PC-3 (cell line): ENCODE results near the gene HECTD1. TPM values are rescaled to one million over a fixed set of nuclear protein-coding genes. Genes with fewer than 3 reads are reported as not detected.
A peak's percentile ranks its signal among the peaks of the same experiment; 100 is the strongest.

Experiments
- ATAC-seq: fragments of 200-7000 bp; cut with Tn5 transposase; 2 replicates; pipeline ENCODE4 v1.9.1; 2020; ENCODE audit warnings: mild to moderate bottlenecking, moderate library complexity
- BruUV-seq: library from RNA; stranded (reverse); fragments of 400-500 nt; replicated peaks from 2 replicates; lab custom pipeline; 2021; lab: Mats Ljungman, UMichigan
- CTCF ChIA-PET: fragments of 300-600 bp; sonication (Branson Sonifier 250); formaldehyde crosslinking; loops from one replicate; lab custom pipeline; 2022; ENCODE audit warnings: antibody characterized with exemption; lab: Charles Lee
- POLR2A ChIA-PET: fragments of 300-600 bp; sonication (Branson Sonifier 250); formaldehyde crosslinking; loops from one replicate; lab custom pipeline; 2022; ENCODE audit warnings: antibody characterized with exemption; ENCODE audit not compliant: unreplicated experiment; lab: Charles Lee
- DNase-seq: peaks from one replicate; pipeline ENCODE4 v3.0.0-alpha.2; 2015
- H2AFZ ChIP-seq: fragments of 300-600 bp; sonication (generic); 2 replicates; pipeline ENCODE4 v1.6.0; 2016; ENCODE audit warnings: antibody characterized with exemption, low read length
- H3F3A ChIP-seq: fragments of 300-600 bp; sonication (generic); one replicate; pipeline ENCODE4 v1.6.0; 2017; ENCODE audit warnings: antibody characterized with exemption, low read length, control low read depth, mild to moderate bottlenecking; ENCODE audit not compliant: unreplicated experiment
- H3K27ac ChIP-seq: fragments of 300-600 bp; sonication (generic); 2 replicates; pipeline ENCODE4 v1.5.1; 2016; ENCODE audit warnings: mild to moderate bottlenecking, low read length
- H3K27me3 ChIP-seq: fragments of 300-600 bp; sonication (generic); 2 replicates; pipeline ENCODE4 v1.6.1; 2016; ENCODE audit warnings: low read length, mixed read lengths
- H3K36me3 ChIP-seq: fragments of 300-600 bp; sonication (generic); 2 replicates; pipeline ENCODE4 v1.6.1; 2016; ENCODE audit warnings: low read depth, mixed run types, low read length, mixed read lengths
- H3K4me1 ChIP-seq: fragments of 300-600 bp; sonication (generic); 2 replicates; pipeline ENCODE4 v1.5.1; 2016; ENCODE audit warnings: low read length; ENCODE audit not compliant: insufficient read depth
- H3K4me2 ChIP-seq: fragments of 300-600 bp; sonication (generic); 2 replicates; pipeline ENCODE4 v1.6.0; 2016; ENCODE audit warnings: low read length
- H3K4me3 ChIP-seq: fragments of 300-600 bp; sonication (generic); 2 replicates; pipeline ENCODE4 v1.5.1; 2016; ENCODE audit warnings: mild to moderate bottlenecking, low read length, mixed read lengths
- H3K79me2 ChIP-seq: fragments of 300-600 bp; sonication (generic); 2 replicates; pipeline ENCODE4 v1.6.1; 2017; ENCODE audit warnings: low read length, mixed read lengths
- H3K9ac ChIP-seq: fragments of 300-600 bp; sonication (generic); 2 replicates; pipeline ENCODE4 v1.6.0; 2016; ENCODE audit warnings: mild to moderate bottlenecking, low read length
- H3K9me2 ChIP-seq: fragments of 300-600 bp; sonication (generic); replicated peaks from 2 replicates; pipeline ENCODE4 v1.6.1; 2016; ENCODE audit warnings: mixed run types, low read length, mixed read lengths
- H3K9me3 ChIP-seq: fragments of 300-600 bp; sonication (generic); 2 replicates; pipeline ENCODE4 v1.6.1; 2016; ENCODE audit warnings: low read length, mixed read lengths
- H4K20me1 ChIP-seq: fragments of 300-600 bp; sonication (generic); 2 replicates; pipeline ENCODE4 v1.6.1; 2016; ENCODE audit warnings: low read length, mixed read lengths
- EZH2 ChIP-seq: fragments of 300-600 bp; sonication (generic); IDR thresholded peaks from one replicate; pipeline ENCODE4 v1.6.1; 2017; ENCODE audit warnings: antibody characterized with exemption, mild to moderate bottlenecking, low read length; ENCODE audit not compliant: unreplicated experiment
- EZH2phosphoT487 ChIP-seq: fragments of 300-600 bp; sonication (generic); IDR thresholded peaks from 2 replicates; pipeline ENCODE4 v1.6.1; 2018; ENCODE audit warnings: mild to moderate bottlenecking, antibody characterized with exemption, low read length, borderline replicate concordance
- intact Hi-C: fragments of 100-400 bp; cut with micrococcal nuclease; formaldehyde crosslinking; loops from 2 replicates; pipeline ENCODE4 v1.9.0; 2023
- total RNA-seq: library from RNA; depleted of rRNA; stranded (reverse); fragments of >200 nt; gene quantifications from 2 replicates; pipeline ENCODE4 v1.2.3, GENCODE V29; 2014
- TF ChIP-seq, protein P1 (sequence below): fragments of 300-600 bp; sonication (generic); conservative IDR thresholded peaks from 2 replicates; pipeline ENCODE4 v1.5.1; 2017; ENCODE audit warnings: antibody characterized with exemption, low read depth, mild to moderate bottlenecking, low read length

HECTD1 gene
- total RNA-seq, 1 experiment from 2014 or later = 152 TPM

GRCh38 chr14:31173120-31173837 lies 34.3 kb downstream of the HECTD1 start:
- no peak overlapping the region for H3K27ac ChIP-seq
- BruUV-seq = no TSS peak
- H3K9me3 ChIP-seq = no peaks in the 10 kb centered on the region
- H3K9me2 ChIP-seq = no peaks in the 10 kb centered on the region
- H3K36me3 ChIP-seq = peaks cover 33% of the 10 kb centered on the region
- ATAC-seq = no peak
- H3K9ac ChIP-seq = no peak overlapping the region
- intact Hi-C loops = no loop called here
- no peak for DNase-seq
- no peak for TF ChIP-seq EZH2phosphoT487
- TF ChIP-seq EZH2 = no peak
- TF ChIP-seq, protein P1, sequence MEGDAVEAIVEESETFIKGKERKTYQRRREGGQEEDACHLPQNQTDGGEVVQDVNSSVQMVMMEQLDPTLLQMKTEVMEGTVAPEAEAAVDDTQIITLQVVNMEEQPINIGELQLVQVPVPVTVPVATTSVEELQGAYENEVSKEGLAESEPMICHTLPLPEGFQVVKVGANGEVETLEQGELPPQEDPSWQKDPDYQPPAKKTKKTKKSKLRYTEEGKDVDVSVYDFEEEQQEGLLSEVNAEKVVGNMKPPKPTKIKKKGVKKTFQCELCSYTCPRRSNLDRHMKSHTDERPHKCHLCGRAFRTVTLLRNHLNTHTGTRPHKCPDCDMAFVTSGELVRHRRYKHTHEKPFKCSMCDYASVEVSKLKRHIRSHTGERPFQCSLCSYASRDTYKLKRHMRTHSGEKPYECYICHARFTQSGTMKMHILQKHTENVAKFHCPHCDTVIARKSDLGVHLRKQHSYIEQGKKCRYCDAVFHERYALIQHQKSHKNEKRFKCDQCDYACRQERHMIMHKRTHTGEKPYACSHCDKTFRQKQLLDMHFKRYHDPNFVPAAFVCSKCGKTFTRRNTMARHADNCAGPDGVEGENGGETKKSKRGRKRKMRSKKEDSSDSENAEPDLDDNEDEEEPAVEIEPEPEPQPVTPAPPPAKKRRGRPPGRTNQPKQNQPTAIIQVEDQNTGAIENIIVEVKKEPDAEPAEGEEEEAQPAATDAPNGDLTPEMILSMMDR = no peak
- no peak overlapping the region for H3K4me2 ChIP-seq
- H3K79me2 ChIP-seq = 0 out of 2 replicates have a peak, but pooled peaks cover 6% of the 10 kb centered on the region
- no peaks in the 10 kb centered on the region for H4K20me1 ChIP-seq
- H3K27me3 ChIP-seq = no peaks in the 10 kb centered on the region
- ChIA-PET POLR2A (no interaction called here), CTCF (no interaction called here)
- no peak overlapping the region for H2AFZ ChIP-seq
- H3K4me3 ChIP-seq = no peak overlapping the region
- H3F3A ChIP-seq = peaks cover 8% of the 10 kb centered on the region
- H3K4me1 ChIP-seq = peaks cover 23% of the 10 kb centered on the region

DNA sequence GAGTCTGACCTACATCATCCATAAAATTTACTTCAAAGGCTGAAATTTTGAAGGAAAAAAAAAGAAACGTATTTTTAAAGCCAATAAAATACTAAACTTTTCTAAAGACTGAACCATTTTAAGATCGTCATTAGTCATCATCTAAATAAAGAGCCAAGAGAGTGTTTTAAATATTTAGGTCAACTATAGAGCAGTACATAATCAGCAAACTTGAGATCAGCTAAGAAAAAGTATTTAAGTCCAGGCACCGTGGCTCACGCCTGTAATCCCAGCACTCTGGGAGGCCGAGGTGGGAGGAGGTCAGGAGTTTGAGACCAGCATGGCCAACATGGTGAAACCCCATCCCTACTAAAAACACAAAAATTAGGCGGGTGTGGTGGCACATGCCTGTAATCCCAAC lies 35.5 kb downstream of the HECTD1 start:
- intact Hi-C loops = no loop called here
- H3K79me2 ChIP-seq = 0 out of 2 replicates have a peak, but pooled peaks cover 6% of the 10 kb centered on the region
- 0 out of 2 replicates have a peak overlapping the region, but pooled peaks have one; percentile 2 for H3K4me2 ChIP-seq
- ChIA-PET POLR2A (interaction anchor here (0.7 kb wide), 1 partner anchor 34 kb away, joined by 11 read pairs; no protein-coding TSS in a partner anchor), CTCF (interaction anchor here (0.7 kb wide), 1 partner anchor 36 kb away, joined by 4 read pairs; the partner anchor contains the start of gene HECTD1)
- no peak overlapping the region for H3K4me3 ChIP-seq
- no peak overlapping the region for H2AFZ ChIP-seq
- no peaks in the 10 kb centered on the region for H3K9me3 ChIP-seq
- TF ChIP-seq EZH2phosphoT487 = no peak
- TF ChIP-seq EZH2 = no peak
- TF ChIP-seq, protein P1 = no peak
- H3F3A ChIP-seq = peaks cover 8% of the 10 kb centered on the region
- peak overlapping the region; percentile 14; the same call in 1 of the 2 replicates for H3K27ac ChIP-seq
- H3K4me1 ChIP-seq = peaks cover 23% of the 10 kb centered on the region
- BruUV-seq = no TSS peak
- H3K9ac ChIP-seq = no peak overlapping the region
- ATAC-seq (peak; percentile 76), DNase-seq (peak; percentile 25)
- H3K9me2 ChIP-seq = no peaks in the 10 kb centered on the region
- H3K36me3 ChIP-seq = peaks cover 35% of the 10 kb centered on the region
- H3K27me3 ChIP-seq = no peaks in the 10 kb centered on the region
- H4K20me1 ChIP-seq = no peaks in the 10 kb centered on the region

DNA sequence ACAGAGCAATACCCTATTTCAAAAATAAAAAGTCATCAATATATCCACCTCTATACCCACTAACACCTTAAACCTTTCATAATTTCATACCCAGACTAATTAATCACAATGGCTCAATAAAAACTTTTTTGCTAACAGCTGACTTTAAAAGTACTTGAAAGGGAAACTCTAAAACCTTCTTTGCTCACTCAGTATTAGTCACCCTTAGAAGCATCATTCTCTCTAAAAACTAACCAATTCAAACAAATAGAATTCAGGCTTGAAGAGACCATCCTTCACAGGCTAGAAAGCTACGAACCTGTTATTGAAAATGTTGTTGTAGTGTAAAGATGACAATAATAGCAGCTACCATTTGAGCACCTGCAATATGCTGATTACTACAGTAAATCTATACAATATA lies 37.2 kb downstream of the HECTD1 start:
- Histone ChIP-seq H3K9me3 (no peaks in the 10 kb centered on the region), H3K9ac (no peak overlapping the region), H3K4me1 (peaks cover 34% of the 10 kb centered on the region), H3K27ac (no peak overlapping the region), H3K36me3 (peaks cover 34% of the 10 kb centered on the region), H3K4me3 (no peak overlapping the region), H3K4me2 (no peak overlapping the region), H2AFZ (no peak overlapping the region), H3K9me2 (no peaks in the 10 kb centered on the region), H3K27me3 (no peaks in the 10 kb centered on the region), H3F3A (peaks cover 8% of the 10 kb centered on the region), H4K20me1 (no peaks in the 10 kb centered on the region), H3K79me2 (peaks cover 7% of the 10 kb centered on the region; the same call in 1 of the 2 replicates)
- ChIA-PET CTCF (no interaction called here), POLR2A (interaction anchor here (0.9 kb wide), 1 partner anchor 24 kb away, joined by 6 read pairs; no protein-coding TSS in a partner anchor)
- no TSS peak for BruUV-seq
- ATAC-seq (peak; percentile 27; the same call in 1 of the 2 replicates), DNase-seq (peak; percentile 25)
- TF ChIP-seq, protein P1 = no peak
- TF ChIP-seq EZH2phosphoT487 (no peak), EZH2 (no peak)
- intact Hi-C loops = no loop called here
